ENCODE results near the gene NMNAT3.

- TF ChIP-seq POLR2AphosphoS5 (IDR thresholded peaks at IDR 0.05; ENCODE audit: low read depth, low read length) = no peak
- no peak for TF ChIP-seq POLR2A (IDR thresholded peaks at IDR 0.05; ENCODE audit: low read depth, low read length)
- TF ChIP-seq TAF1 (IDR thresholded peaks at IDR 0.05; ENCODE audit: borderline replicate concordance, low read depth, low read length) = no peak
Observed at GRCh38 chr3:139694542-139694941, 16.8 kb upstream of the NMNAT3 start.
